Amniotic stem cell (primary cell): ENCODE measurements around the gene CAMTA1.
"Not testable (repeated sequence)": the region's sequence is repeated elsewhere in the genome, so short reads cannot be mapped to it uniquely, and the experiment has no call there.

Experiments used
- DNase-seq: peaks from one replicate; lab custom pipeline; 2025; lab: John Stamatoyannopoulos, UW

CAMTA1 gene

GRCh38 chr1:7781923-7782495 is 996.8 kb downstream of the CAMTA1 start:
- no peak for DNase-seq

DNA sequence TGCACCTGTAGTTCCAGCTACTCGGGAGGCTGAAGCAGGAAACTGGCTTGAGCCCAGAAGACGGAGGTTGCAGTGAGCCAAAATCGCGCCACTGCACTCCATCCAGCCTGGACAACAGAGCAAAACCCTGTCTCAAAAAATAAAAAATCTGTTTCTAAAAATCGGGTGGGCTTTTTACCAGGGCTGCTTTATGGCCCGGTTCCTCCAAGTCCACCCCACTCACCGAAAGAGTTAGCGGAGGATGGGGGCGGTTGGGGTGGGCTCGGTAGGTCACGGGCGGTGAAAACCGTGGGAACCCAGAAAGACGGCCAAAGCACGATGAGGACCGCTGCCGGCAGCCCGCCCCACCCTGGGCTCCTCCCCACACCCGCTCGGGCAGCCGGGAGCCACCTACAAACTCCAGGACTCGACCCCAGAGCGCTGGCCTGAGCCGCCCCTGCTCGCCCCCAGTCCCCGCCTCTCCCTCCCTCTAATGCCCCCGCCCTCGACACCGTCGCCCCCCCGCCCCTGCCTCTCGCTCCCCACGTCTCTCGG is 998.0 kb downstream of the CAMTA1 start:
- no peak for DNase-seq

GRCh38 chr1:7783826-7784491 is 998.7 kb downstream of the CAMTA1 start, which contains the start of gene PER3:
PER3 (plus strand) TSS chr1:7784291; CDS start chr1:7784878, 587 bp downstream.
- peak; percentile 90 for DNase-seq

- no peak for DNase-seq
These were observed 999.3 kb downstream of the CAMTA1 start for GRCh38 chr1:7784492-7785071.

DNA sequence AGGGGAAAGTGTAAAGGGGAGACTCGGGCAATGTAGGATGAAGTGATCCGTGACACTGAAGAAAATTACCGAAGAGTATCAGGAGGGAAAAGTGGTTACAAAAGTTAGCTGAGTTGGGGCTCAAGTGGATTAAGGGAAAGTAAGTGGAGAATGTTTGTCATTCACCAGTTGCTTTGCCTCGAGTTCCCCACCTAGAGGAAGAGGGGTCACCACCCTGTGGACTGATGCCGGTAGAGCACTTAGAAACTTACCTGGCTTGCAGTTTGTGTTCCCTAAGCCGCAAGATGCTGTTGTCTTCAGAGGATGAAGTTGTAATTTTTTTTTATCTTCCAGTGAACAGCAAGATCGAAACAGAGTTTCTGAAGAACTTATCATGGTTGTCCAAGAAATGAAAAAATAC is 999.9 kb downstream of the CAMTA1 start:
- no peak for DNase-seq

- DNase-seq, result no peak
These were observed 1001.5 kb downstream of the CAMTA1 start for GRCh38 chr1:7786795-7787194.

GRCh38 chr1:7789828-7790227 is 1004.6 kb downstream of the CAMTA1 start:
- no peak for DNase-seq

DNA sequence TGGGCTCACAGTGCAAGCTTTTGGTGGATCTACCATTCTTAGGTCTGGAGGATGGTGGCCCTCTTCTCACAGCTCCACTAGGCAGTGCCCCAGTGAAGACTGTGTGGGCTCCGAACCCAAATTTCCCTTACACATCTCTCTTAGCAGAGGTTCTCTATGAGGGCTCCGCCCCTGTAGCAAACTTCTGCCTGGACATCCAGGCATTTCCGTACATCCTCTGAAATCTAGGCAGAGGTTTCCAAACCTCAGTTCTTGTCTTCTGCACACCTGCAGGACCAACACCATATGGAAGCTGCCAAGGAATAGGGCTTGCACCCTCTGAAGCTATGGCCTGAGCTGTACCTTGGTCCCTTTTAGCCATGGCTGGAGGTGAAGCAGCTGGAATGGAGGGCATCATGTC is 1005.8 kb downstream of the CAMTA1 start:
- DNase-seq, result not testable (repeated sequence)

DNA sequence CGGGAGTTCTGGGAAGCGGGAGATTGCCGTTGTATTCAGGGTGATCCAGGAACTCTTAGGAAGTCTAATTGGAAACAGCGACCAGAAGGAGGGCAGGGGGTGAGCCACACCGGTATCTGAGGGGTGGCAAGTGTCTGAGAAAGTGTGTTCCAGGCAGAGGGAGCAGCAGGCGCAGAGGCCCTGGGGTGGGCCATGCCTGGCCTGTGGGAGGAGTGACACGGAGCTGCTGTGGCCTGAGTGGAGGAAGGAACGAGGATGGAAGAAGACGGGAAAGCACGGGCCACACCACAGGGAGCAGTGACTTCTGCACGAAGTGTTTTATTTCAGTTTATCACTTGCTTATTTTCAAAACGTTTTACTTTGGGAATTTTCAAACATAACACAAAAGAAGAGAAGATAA is 1010.2 kb downstream of the CAMTA1 start:
- no peak for DNase-seq

DNA sequence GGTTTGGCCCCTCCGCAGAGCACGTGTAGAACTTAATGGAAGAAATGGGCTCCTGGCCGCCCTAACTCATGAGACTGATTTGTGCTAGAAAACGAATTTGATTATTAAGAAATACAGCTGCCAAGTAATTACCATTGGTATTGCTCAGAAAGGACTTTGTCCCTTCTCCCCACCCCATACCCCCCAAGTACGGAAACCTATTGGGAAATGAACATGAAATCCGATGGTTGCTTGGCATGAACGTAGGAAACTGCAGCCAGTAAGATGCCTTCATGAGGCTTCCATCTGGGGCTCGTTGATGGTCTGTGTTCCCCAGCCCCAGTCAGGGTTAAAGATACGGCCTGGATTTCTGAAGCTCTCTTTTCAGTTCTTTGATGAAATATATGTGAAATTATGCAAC is 1020.2 kb downstream of the CAMTA1 start:
- no peak for DNase-seq

GRCh38 chr1:7808253-7808844 is 1023.1 kb downstream of the CAMTA1 start:
- DNase-seq, result no peak

- DNase-seq, result no peak
These were observed 1024.5 kb downstream of the CAMTA1 start for GRCh38 chr1:7809742-7810141.

DNA sequence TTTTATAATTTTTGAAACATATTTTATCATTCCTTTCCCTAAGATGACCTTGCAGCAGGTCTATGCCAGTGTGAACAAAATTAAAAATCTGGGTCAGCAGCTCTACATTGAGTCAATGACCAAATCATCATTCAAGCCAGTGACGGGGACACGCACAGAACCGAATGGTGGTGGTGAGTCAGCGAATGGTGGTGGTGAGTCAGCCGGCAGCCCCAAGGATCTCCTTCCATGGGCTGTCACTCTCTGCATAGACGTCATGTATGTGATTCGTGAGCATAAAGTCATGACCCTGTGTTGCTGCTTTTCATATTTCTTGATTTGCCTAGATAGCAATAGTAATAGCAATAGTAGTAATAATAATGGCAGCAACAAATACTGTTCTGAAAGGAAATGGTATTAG is 1025.1 kb downstream of the CAMTA1 start:
- peak; percentile 66 for DNase-seq

GRCh38 chr1:7811476-7811875 is 1026.2 kb downstream of the CAMTA1 start:
- no peak for DNase-seq

DNA sequence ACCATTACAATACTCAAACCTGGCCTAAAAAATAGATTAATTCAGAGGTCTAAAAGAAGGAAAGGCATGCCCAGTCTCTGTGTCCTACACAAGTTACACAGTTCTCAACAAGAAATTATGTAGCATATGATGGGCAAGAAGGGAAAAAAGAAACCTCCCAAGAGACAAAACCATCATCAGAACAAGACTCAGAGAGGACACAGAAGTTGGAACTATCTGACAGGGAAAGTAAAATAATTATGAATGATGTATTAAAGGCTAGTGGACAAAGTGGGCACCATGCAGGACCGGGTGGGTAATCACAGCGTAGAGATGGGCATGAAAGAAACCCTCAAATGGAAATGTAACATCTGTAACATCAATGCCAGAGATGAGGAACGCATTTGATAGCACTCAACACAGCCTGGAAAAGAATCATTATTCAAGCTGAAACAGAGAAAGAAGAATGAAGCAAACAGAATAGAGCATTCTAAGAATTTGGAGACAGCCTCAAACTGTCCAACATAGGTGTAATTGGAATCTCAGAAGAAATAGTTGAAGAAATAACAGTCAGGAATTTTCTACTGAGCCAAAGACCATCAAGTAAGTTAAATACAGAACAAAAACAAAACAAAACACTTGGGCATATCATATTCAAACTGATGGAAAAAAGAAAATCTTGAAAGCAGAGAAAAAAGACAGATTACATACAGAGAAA is 1028.6 kb downstream of the CAMTA1 start:
- DNase-seq, result no peak
